CD14-positive monocyte (primary cell): ENCODE data around the gene TMEM52B. TPM values are rescaled to one million over a fixed set of nuclear protein-coding genes. Genes with fewer than 3 reads are reported as not detected.

Experiments
- DNase-seq, 3 donors: peaks; one replicate each; pipeline ENCODE4 v3.0.0-alpha.2; 2011 to 2022
- H2AFZ ChIP-seq: 2 replicates; pipeline ENCODE4 v1.6.0; 2012; ENCODE audit warnings: mild to moderate bottlenecking, low read depth, low read length, inconsistent platforms; ENCODE audit not compliant: insufficient read depth, poor library complexity, severe bottlenecking
- H3K27ac ChIP-seq, 2 donors: 1 replicate in 1 of 2; 2 replicates in 1 of 2; pipeline ENCODE4 v1.5.1; 2012 to 2013; ENCODE audit warnings: low read length in 2 of 2, control low read depth in 1 of 2, inconsistent platforms in 1 of 2, low read depth in 1 of 2, mild to moderate bottlenecking in 1 of 2
- H3K27me3 ChIP-seq, 2 donors: one replicate each; pipeline versions ENCODE4 v1.6.0 to v1.6.1; 2011 to 2013; ENCODE audit warnings: low read length in 2 of 2; ENCODE audit not compliant: control insufficient read depth in 2 of 2, insufficient read depth in 2 of 2
- H3K36me3 ChIP-seq, 2 donors: replicated peaks in 1 of 2; 1 replicate in 1 of 2; 2 replicates in 1 of 2; pipeline versions ENCODE4 v1.5.1 to v1.6.1; 2012 to 2013; ENCODE audit warnings: low read length in 2 of 2, control low read depth in 1 of 2, inconsistent platforms in 1 of 2, mild to moderate bottlenecking in 1 of 2; ENCODE audit not compliant: insufficient read depth in 2 of 2, control insufficient read depth in 1 of 2
- H3K4me1 ChIP-seq, 2 donors: 1 replicate in 1 of 2; 2 replicates in 1 of 2; pipeline versions ENCODE4 v1.5.1 to v1.6.1; 2012 to 2013; ENCODE audit warnings: low read length in 2 of 2, control low read depth in 1 of 2, inconsistent platforms in 1 of 2, mild to moderate bottlenecking in 1 of 2, moderate library complexity in 1 of 2; ENCODE audit not compliant: insufficient read depth in 2 of 2, control insufficient read depth in 1 of 2
- H3K4me2 ChIP-seq: replicated peaks from 2 replicates; pipeline ENCODE3; 2012; ENCODE audit warnings: low read length, moderate library complexity, mild to moderate bottlenecking; ENCODE audit not compliant: poor library complexity, severe bottlenecking; ENCODE audit errors: extremely low read depth
- H3K4me3 ChIP-seq, 3 experiments: fragments of 200-600 bp in 1 of 3; sonication (generic) in 1 of 3; replicated peaks in 1 of 3; 1 replicate in 2 of 3; 2 replicates in 1 of 3; pipeline ENCODE4 v1.5.1; 2011 to 2013; ENCODE audit warnings: low read length in 3 of 3, mild to moderate bottlenecking in 3 of 3, control low read depth in 2 of 3, low read depth in 2 of 3, inconsistent platforms in 1 of 3, moderate library complexity in 1 of 3
- H3K79me2 ChIP-seq: 2 replicates; pipeline ENCODE4 v1.6.0; 2012; ENCODE audit warnings: mild to moderate bottlenecking, control low read depth, inconsistent platforms, low read length, moderate library complexity; ENCODE audit not compliant: insufficient read depth
- H3K9ac ChIP-seq: 2 replicates; pipeline ENCODE4 v1.6.0; 2017; ENCODE audit warnings: low read length, mild to moderate bottlenecking; ENCODE audit not compliant: insufficient read depth, poor library complexity, severe bottlenecking
- H3K9me3 ChIP-seq, 2 donors: replicated peaks in 1 of 2; 1 replicate in 1 of 2; 2 replicates in 1 of 2; pipeline versions ENCODE4 v1.5.1 to v1.6.1; 2012 to 2013; ENCODE audit warnings: low read length in 2 of 2, control low read depth in 1 of 2; ENCODE audit not compliant: control insufficient read depth in 1 of 2, insufficient read depth in 1 of 2
- H4K20me1 ChIP-seq: 2 replicates; pipeline ENCODE4 v1.6.0; 2012; ENCODE audit warnings: mild to moderate bottlenecking, low read length, control low read depth, moderate library complexity; ENCODE audit not compliant: insufficient read depth
- H3K27ac Mint-ChIP-seq, 7 donors: one replicate each; pipeline ENCODE4 v1.8.0; 2020; ENCODE audit warnings: mild to moderate bottlenecking in 7 of 7, mixed read lengths in 7 of 7, moderate library complexity in 6 of 7, inconsistent platforms in 2 of 7
- H3K27me3 Mint-ChIP-seq, 3 donors: one replicate each; pipeline ENCODE4 v1.8.0; 2021 to 2022; ENCODE audit warnings: low read depth in 3 of 3, mild to moderate bottlenecking in 3 of 3, mixed read lengths in 3 of 3, moderate library complexity in 3 of 3, inconsistent platforms in 1 of 3
- H3K36me3 Mint-ChIP-seq, 2 donors: one replicate each; pipeline ENCODE4 v1.8.0; 2020; ENCODE audit warnings: mixed read lengths in 2 of 2, inconsistent platforms in 1 of 2, mild to moderate bottlenecking in 1 of 2
- H3K4me1 Mint-ChIP-seq: one replicate; pipeline ENCODE4 v1.8.0; 2020; ENCODE audit warnings: mild to moderate bottlenecking, mixed read lengths
- H3K4me3 Mint-ChIP-seq, 2 donors: one replicate each; pipeline ENCODE4 v1.8.0; 2020; ENCODE audit warnings: mild to moderate bottlenecking in 2 of 2, mixed read lengths in 2 of 2, moderate library complexity in 1 of 2
- H3K9me3 Mint-ChIP-seq, 7 donors: one replicate each; pipeline ENCODE4 v1.8.0; 2020 to 2022; ENCODE audit warnings: mixed read lengths in 7 of 7, mild to moderate bottlenecking in 6 of 7, moderate library complexity in 6 of 7, inconsistent platforms in 2 of 7
- WGBS: methylation state at CpG from one replicate; pipeline ENCODE4 v1.1.5; 2013; ENCODE audit warnings: missing lambda C conversion rate; ENCODE audit not compliant: insufficient coverage; 5-methylcytosine and 5-hydroxymethylcytosine counted together
- intact Hi-C, 2 donors: fragments of 100-400 bp; cut with micrococcal nuclease; formaldehyde crosslinking; loops; one replicate each; pipeline versions ENCODE4 v1.15.0 to v1.15.1; 2023
- polyA plus RNA-seq, 3 donors: library from polyadenylated mRNA; depleted of rRNA in 1 of 3; unstranded in 2 of 3; stranded (reverse) in 1 of 3; fragments of 300-500 nt in 2 of 3; fragments of >200 nt in 1 of 3; fragmentation: Illumina TruSeq in 2 of 3; gene quantifications; 1 replicate in 2 of 3; 2 replicates in 1 of 3; pipeline ENCODE4 v1.2.3, GENCODE V29; 2012 to 2021
- TF ChIP-seq, protein P1 (sequence below): fragments of 200-600 bp; IDR thresholded peaks from one replicate; pipeline ENCODE4 v1.8.0; 2022; ENCODE audit warnings: antibody characterized with exemption, mild to moderate bottlenecking

The TMEM52B gene
- polyA plus RNA-seq, 3 donors: 0.54 to 2.4 (median 0.58) TPM

DNA sequence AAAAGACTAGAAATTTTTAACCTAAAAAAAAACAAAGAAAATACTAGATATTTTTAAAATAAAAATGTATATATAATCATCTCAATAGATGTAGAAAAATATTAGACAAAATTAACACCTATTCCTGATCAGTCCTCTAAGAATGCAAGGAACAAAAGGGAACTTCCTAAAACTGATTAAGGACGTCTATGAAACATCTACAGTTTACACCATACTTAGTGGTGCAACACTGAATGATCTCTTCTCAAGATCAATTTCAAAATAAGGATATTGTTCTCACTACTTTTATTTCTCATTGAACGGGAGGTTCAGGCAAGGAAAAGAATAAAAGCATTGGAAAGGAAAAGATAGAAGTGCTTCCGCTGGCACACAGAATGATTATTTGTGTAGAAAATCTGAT lies 22.9 kb upstream of the TMEM52B start:
- H3K4me2 ChIP-seq: no peak overlapping the region
- no CpG with 5 or more reads among the region's 3 CpGs for WGBS
- no peaks in the 10 kb centered on the region for H3K9me3 ChIP-seq
- DNase-seq: peak in 2 of 3 donors; percentile 50 to 67
- H3K36me3 ChIP-seq: no peaks in the 10 kb centered on the region
- H3K27ac ChIP-seq: no peak overlapping the region
- no peaks in the 10 kb centered on the region for H3K27me3 ChIP-seq
- TF ChIP-seq, protein P1, sequence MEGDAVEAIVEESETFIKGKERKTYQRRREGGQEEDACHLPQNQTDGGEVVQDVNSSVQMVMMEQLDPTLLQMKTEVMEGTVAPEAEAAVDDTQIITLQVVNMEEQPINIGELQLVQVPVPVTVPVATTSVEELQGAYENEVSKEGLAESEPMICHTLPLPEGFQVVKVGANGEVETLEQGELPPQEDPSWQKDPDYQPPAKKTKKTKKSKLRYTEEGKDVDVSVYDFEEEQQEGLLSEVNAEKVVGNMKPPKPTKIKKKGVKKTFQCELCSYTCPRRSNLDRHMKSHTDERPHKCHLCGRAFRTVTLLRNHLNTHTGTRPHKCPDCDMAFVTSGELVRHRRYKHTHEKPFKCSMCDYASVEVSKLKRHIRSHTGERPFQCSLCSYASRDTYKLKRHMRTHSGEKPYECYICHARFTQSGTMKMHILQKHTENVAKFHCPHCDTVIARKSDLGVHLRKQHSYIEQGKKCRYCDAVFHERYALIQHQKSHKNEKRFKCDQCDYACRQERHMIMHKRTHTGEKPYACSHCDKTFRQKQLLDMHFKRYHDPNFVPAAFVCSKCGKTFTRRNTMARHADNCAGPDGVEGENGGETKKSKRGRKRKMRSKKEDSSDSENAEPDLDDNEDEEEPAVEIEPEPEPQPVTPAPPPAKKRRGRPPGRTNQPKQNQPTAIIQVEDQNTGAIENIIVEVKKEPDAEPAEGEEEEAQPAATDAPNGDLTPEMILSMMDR: no peak
- Mint-ChIP-seq H3K4me1 (peaks cover 47% of the 10 kb centered on the region), H3K27me3 (peaks cover 0 to 2% (median 2%) of the 10 kb centered on the region in 3 donors), H3K4me3 (no peak overlapping the region), H3K9me3 (peaks cover 0 to 2% (median 0%) of the 10 kb centered on the region in 7 donors), H3K27ac (no peak overlapping the region), H3K36me3 (no peaks in the 10 kb centered on the region)
- H3K9ac ChIP-seq: no peak overlapping the region
- H4K20me1 ChIP-seq: no peaks in the 10 kb centered on the region
- H2AFZ ChIP-seq: no peak overlapping the region
- peaks cover 34 to 47% of the 10 kb centered on the region in 2 donors for H3K4me1 ChIP-seq
- intact Hi-C loops: loop anchor here (2.0 to 10.0 kb wide), 2 partner anchors 15 to 59 kb away; partner anchors contain the start of gene GABARAPL1 (in 1 of the 2)
- H3K79me2 ChIP-seq: no peaks in the 10 kb centered on the region
- no peak overlapping the region for H3K4me3 ChIP-seq

DNA sequence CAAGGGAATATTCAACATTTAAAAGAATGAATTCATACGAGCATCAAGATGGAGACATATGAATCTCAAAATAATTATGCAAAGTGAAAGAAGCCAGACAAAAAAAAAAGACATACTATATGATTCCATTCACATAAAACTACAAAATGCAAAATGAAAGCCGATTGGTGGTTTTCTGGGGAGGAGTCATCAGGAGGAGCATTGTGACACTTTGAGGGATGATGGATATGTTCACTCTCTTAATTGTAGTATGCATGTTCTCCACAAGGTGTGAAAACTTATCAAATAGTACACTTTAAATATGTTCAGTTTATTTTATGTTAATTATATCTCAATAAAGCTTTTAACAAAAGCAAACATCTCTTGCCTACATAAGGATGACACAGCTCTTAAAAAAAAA lies 20.4 kb upstream of the TMEM52B start:
- no peaks in the 10 kb centered on the region for H3K36me3 Mint-ChIP-seq
- H3K27me3 Mint-ChIP-seq: peaks cover 0 to 2% (median 2%) of the 10 kb centered on the region in 3 donors
- H4K20me1 ChIP-seq: no peaks in the 10 kb centered on the region
- H3K9ac ChIP-seq: no peak overlapping the region
- H3K4me3 ChIP-seq: no peak overlapping the region
- no peak overlapping the region for H2AFZ ChIP-seq
- no peak overlapping the region for H3K27ac ChIP-seq
- peaks cover 55% of the 10 kb centered on the region for H3K4me1 Mint-ChIP-seq
- no CpG with 5 or more reads among the region's 2 CpGs for WGBS
- no peaks in the 10 kb centered on the region for H3K79me2 ChIP-seq
- peak overlapping the region in 1 of 7 donors; percentile 37 for H3K27ac Mint-ChIP-seq
- no peaks in the 10 kb centered on the region for H3K36me3 ChIP-seq
- no peak overlapping the region for H3K4me2 ChIP-seq
- H3K27me3 ChIP-seq: no peaks in the 10 kb centered on the region
- TF ChIP-seq, protein P1: no peak
- intact Hi-C loops: loop anchor here in 1 of 2 donors (10.0 kb wide), 1 partner anchor 56 kb away; the partner anchor contains the start of gene GABARAPL1
- peaks cover 40 to 59% of the 10 kb centered on the region in 2 donors for H3K4me1 ChIP-seq
- DNase-seq: peak; percentile 25 to 57 (median 55)
- H3K4me3 Mint-ChIP-seq: peak overlapping the region in 1 of 2 donors; percentile 15
- no peaks in the 10 kb centered on the region for H3K9me3 ChIP-seq
- no peaks in the 10 kb centered on the region for H3K9me3 Mint-ChIP-seq
